PC-9 (cell line): Measurements from ENCODE around the gene ZNF160. TPM values are rescaled to one million over a fixed set of nuclear protein-coding genes. Genes with fewer than 3 reads are reported as not detected.
"Not testable (repeated sequence)": the region's sequence is repeated elsewhere in the genome, so short reads cannot be mapped to it uniquely, and the experiment has no call there.

Experiments
- BruUV-seq: library from RNA; stranded (reverse); fragments of 400-500 nt; replicated peaks from 2 replicates; lab custom pipeline; 2021; lab: Mats Ljungman, UMichigan
- CTCF ChIA-PET: fragments of 300-600 bp; sonication (Branson Sonifier 250); formaldehyde crosslinking; loops from one replicate; lab custom pipeline; 2022; ENCODE audit warnings: antibody characterized with exemption; lab: Charles Lee
- POLR2A ChIA-PET: fragments of 300-600 bp; sonication (Branson Sonifier 250); formaldehyde crosslinking; loops from one replicate; lab custom pipeline; 2022; ENCODE audit warnings: antibody characterized with exemption; ENCODE audit not compliant: unreplicated experiment; lab: Charles Lee
- DNase-seq, 2 experiments: peaks; one replicate each; pipeline versions ENCODE4 v3.0.0 to v3.0.0-alpha.2; 2015 to 2022; ENCODE audit warnings: mixed read lengths in 1 of 2
- H2AFZ ChIP-seq: fragments of 200-600 bp; sonication (generic); 2 replicates; pipeline ENCODE4 v1.8.1; 2017; ENCODE audit warnings: antibody characterized with exemption
- H3F3A ChIP-seq: fragments of 200-600 bp; sonication (generic); 2 replicates; pipeline ENCODE4 v1.8.1; 2017; ENCODE audit warnings: antibody characterized with exemption, mild to moderate bottlenecking, low read depth; ENCODE audit not compliant: insufficient read depth
- H3K27ac ChIP-seq: fragments of 200-600 bp; sonication (generic); 2 replicates; pipeline ENCODE4 v1.6.1; 2016; ENCODE audit warnings: mixed run types
- H3K27me3 ChIP-seq: fragments of 200-600 bp; sonication (generic); 2 replicates; pipeline ENCODE4 v1.6.1; 2016; ENCODE audit warnings: low read depth, mixed run types; ENCODE audit not compliant: insufficient read depth
- H3K36me3 ChIP-seq: fragments of 200-600 bp; sonication (generic); 2 replicates; pipeline ENCODE4 v1.6.1; 2016; ENCODE audit warnings: low read depth, mixed run types
- H3K4me1 ChIP-seq: fragments of 200-600 bp; sonication (generic); replicated peaks from 2 replicates; pipeline ENCODE4 v1.6.1; 2016; ENCODE audit warnings: mixed run types; ENCODE audit not compliant: insufficient read depth
- H3K4me2 ChIP-seq: fragments of 200-600 bp; sonication (generic); 2 replicates; pipeline ENCODE4 v1.6.1; 2017; ENCODE audit warnings: mixed run types
- H3K4me3 ChIP-seq: fragments of 200-600 bp; sonication (generic); 2 replicates; pipeline ENCODE4 v1.6.1; 2016; ENCODE audit warnings: mixed run types
- H3K79me2 ChIP-seq: fragments of 200-600 bp; sonication (generic); 2 replicates; pipeline ENCODE4 v1.6.1; 2017; ENCODE audit warnings: low read depth, mixed run types
- H3K9me2 ChIP-seq: fragments of 200-600 bp; sonication (generic); 2 replicates; pipeline ENCODE4 v1.8.1; 2017; ENCODE audit warnings: mild to moderate bottlenecking; ENCODE audit not compliant: insufficient read depth
- H3K9me3 ChIP-seq: fragments of 200-600 bp; sonication (generic); 2 replicates; pipeline ENCODE4 v1.8.1; 2016; ENCODE audit warnings: low read depth; ENCODE audit not compliant: insufficient read depth
- H4K20me1 ChIP-seq: fragments of 200-600 bp; sonication (generic); 2 replicates; pipeline ENCODE4 v1.8.1; 2017; ENCODE audit not compliant: insufficient read depth
- EZH2 ChIP-seq: fragments of 200-600 bp; sonication (generic); IDR thresholded peaks from 2 replicates; pipeline ENCODE4 v1.8.0; 2017; ENCODE audit warnings: antibody characterized with exemption, low read depth
- intact Hi-C: fragments of 100-400 bp; cut with micrococcal nuclease; formaldehyde crosslinking; loops from one replicate; pipeline ENCODE4 v1.10.0; 2022; ENCODE audit not compliant: unreplicated experiment
- total RNA-seq: library from RNA; stranded (reverse); gene quantifications from 2 replicates; pipeline ENCODE4 v1.2.3, GENCODE V29; 2021
- TF ChIP-seq, protein P1 (sequence below): fragments of 200-600 bp; sonication (generic); conservative IDR thresholded peaks from 2 replicates; pipeline ENCODE4 v1.6.1; 2017; ENCODE audit warnings: mixed run types, antibody characterized with exemption, mild to moderate bottlenecking, moderate library complexity

The ZNF160 gene
- total RNA-seq, 1 experiment from 2014 or later: 27.4 TPM

DNA sequence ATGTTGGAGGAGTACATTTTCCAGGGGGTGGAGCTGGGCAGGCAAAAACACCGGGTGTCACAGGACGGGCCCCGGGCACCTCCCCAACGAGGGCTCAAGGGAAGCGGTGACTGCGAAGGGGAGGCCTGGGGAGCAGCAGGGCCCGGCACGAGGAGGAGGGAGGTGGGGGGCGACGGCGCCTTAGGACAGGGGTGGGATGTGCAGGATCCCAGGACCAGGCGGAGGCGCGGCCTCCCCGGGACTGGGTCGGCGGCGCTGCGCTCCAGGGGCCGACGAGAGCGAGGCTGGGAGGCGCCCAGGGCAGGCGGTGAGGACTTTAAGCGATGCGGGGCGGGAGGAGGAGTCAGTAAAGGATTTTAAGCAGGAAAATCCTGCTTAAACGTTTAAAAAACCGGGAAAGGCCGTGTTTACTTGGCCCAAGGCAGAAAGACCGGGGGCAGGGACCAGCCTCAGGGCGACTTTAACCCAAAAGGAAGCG, 427 bp downstream of the ZNF160 start:
- Histone ChIP-seq H4K20me1 (peaks cover 20% of the 10 kb centered on the region), H3K79me2 (peaks cover 41% of the 10 kb centered on the region), H3K27me3 (no peaks in the 10 kb centered on the region), H3K36me3 (peaks cover 12% of the 10 kb centered on the region), H3K4me2 (peak overlapping the region; percentile 99), H3K9me3 (0 out of 2 replicates have a peak, but pooled peaks cover 4% of the 10 kb centered on the region), H3K4me3 (peak overlapping the region; percentile 94), H3F3A (peaks cover 8% of the 10 kb centered on the region; the same call in 1 of the 2 replicates), H3K9me2 (no peaks in the 10 kb centered on the region), H3K4me1 (peaks cover 12% of the 10 kb centered on the region), H2AFZ (peak overlapping the region; percentile 95), H3K27ac (peak overlapping the region; percentile 60)
- TF ChIP-seq EZH2: no peak
- TF ChIP-seq, protein P1, sequence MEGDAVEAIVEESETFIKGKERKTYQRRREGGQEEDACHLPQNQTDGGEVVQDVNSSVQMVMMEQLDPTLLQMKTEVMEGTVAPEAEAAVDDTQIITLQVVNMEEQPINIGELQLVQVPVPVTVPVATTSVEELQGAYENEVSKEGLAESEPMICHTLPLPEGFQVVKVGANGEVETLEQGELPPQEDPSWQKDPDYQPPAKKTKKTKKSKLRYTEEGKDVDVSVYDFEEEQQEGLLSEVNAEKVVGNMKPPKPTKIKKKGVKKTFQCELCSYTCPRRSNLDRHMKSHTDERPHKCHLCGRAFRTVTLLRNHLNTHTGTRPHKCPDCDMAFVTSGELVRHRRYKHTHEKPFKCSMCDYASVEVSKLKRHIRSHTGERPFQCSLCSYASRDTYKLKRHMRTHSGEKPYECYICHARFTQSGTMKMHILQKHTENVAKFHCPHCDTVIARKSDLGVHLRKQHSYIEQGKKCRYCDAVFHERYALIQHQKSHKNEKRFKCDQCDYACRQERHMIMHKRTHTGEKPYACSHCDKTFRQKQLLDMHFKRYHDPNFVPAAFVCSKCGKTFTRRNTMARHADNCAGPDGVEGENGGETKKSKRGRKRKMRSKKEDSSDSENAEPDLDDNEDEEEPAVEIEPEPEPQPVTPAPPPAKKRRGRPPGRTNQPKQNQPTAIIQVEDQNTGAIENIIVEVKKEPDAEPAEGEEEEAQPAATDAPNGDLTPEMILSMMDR: no peak
- ChIA-PET POLR2A (interaction anchor here (0.7 kb wide), 1 partner anchor 232 kb away, joined by 3 read pairs; no protein-coding TSS in a partner anchor), CTCF (no interaction called here)
- intact Hi-C loops: loop anchor here (1.0 kb wide), 2 partner anchors 95 to 109 kb away; no protein-coding TSS in a partner anchor
- peak; percentile 36 to 38 for DNase-seq
- BruUV-seq: TSS peak; percentile 83

DNA sequence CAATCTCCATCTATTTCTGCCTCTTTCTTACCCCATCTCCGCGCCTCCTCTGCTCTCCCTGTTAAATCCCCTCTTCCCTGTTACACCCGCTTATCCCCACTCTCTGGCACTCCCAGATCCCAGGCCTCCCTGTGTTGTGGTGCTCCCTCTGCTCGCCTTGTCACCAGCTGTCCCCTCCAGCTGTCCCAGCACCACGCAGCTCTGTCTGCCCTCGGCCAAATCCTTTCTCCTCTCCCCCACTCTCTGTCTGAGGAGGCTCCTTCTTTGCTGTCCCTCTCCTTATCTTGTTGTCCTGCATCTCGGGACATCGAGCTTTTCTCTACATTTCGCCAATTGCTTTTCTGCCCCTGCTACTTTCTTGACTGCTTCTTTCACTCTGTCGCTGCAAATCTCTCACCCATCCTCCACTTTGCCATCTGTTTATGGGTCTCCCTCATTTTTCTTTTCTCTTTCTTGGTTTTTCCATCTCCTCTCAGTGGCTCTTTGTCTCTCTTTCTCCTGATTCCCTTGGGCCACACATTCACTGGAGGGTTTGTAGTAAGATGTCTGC, 941 bp downstream of the ZNF160 start:
- no peaks in the 10 kb centered on the region for H3K9me2 ChIP-seq
- no peaks in the 10 kb centered on the region for H3K27me3 ChIP-seq
- peak in 1 of 2 experiments; percentile 3 for DNase-seq
- BruUV-seq: no TSS peak
- H4K20me1 ChIP-seq: peaks cover 20% of the 10 kb centered on the region
- 0 out of 2 replicates have a peak, but pooled peaks cover 4% of the 10 kb centered on the region for H3K9me3 ChIP-seq
- H3K4me2 ChIP-seq: peak overlapping the region; percentile 99
- H3F3A ChIP-seq: peaks cover 8% of the 10 kb centered on the region; the same call in 1 of the 2 replicates
- ChIA-PET POLR2A (interaction anchor here (0.5 to 0.7 kb wide), 2 partner anchors 160 to 232 kb away, joined by 3 to 5 read pairs; no protein-coding TSS in a partner anchor), CTCF (no interaction called here)
- peaks cover 46% of the 10 kb centered on the region for H3K79me2 ChIP-seq
- peak overlapping the region; percentile 95 for H2AFZ ChIP-seq
- H3K27ac ChIP-seq: no peak overlapping the region
- peak overlapping the region; percentile 94 for H3K4me3 ChIP-seq
- intact Hi-C loops: no loop called here
- peaks cover 12% of the 10 kb centered on the region for H3K4me1 ChIP-seq
- TF ChIP-seq, protein P1: no peak
- no peak for TF ChIP-seq EZH2
- peaks cover 12% of the 10 kb centered on the region for H3K36me3 ChIP-seq

DNA sequence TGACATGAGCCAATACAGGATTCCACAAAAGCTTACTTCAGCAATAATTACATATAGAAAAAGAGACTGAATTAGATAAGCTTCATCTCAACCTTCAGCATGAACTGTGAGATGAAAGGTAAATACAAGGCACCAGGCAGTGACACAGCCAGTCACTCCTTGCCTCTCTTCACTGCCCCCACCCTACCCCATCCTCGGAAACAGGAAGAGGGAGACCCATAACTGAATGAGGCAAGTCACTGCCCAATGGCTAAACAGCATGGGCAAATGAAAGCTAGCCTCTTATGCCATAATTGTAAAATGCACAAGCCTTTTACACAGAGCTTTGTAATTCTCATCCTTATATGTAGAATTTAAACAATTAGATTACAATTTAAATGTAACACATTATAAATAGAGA, 1.7 kb downstream of the ZNF160 start:
- ChIA-PET CTCF (no interaction called here), POLR2A (no interaction called here)
- no peaks in the 10 kb centered on the region for H3K9me2 ChIP-seq
- BruUV-seq: no TSS peak
- intact Hi-C loops: no loop called here
- DNase-seq: no peak
- TF ChIP-seq, protein P1: no peak
- TF ChIP-seq EZH2: no peak
- no peak overlapping the region for H2AFZ ChIP-seq
- peaks cover 46% of the 10 kb centered on the region for H3K79me2 ChIP-seq
- H3K4me1 ChIP-seq: peaks cover 12% of the 10 kb centered on the region
- no peaks in the 10 kb centered on the region for H3K27me3 ChIP-seq
- H3K4me3 ChIP-seq: peak overlapping the region; percentile 94; the same call in 1 of the 2 replicates
- H3K27ac ChIP-seq: no peak overlapping the region
- peak overlapping the region; percentile 99 for H3K4me2 ChIP-seq
- peaks cover 20% of the 10 kb centered on the region for H4K20me1 ChIP-seq
- H3K9me3 ChIP-seq: 0 out of 2 replicates have a peak, but pooled peaks cover 4% of the 10 kb centered on the region
- H3F3A ChIP-seq: peaks cover 8% of the 10 kb centered on the region; the same call in 1 of the 2 replicates
- H3K36me3 ChIP-seq: peaks cover 12% of the 10 kb centered on the region

DNA sequence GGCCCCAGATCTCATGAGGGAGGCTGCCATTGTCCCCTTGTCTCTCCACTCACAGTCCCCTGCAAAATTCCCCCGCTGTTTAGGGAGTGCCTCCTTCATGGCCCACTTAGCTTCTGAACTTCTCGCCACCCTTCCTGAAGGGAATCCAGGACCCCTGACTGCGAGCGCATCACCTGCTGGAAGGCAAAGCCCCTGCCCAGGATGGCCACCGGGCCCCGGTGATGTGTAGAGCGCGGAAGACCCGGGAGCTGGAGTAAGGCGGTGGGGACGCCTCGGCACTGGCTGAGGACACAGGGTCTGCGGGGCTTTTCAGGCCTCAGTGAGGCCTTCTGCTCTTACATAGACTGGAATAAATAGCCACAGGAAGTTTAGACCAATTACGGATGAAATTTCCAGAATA, 4.7 kb downstream of the ZNF160 start:
- Histone ChIP-seq H4K20me1 (peaks cover 23% of the 10 kb centered on the region), H3K79me2 (peaks cover 56% of the 10 kb centered on the region), H3K4me1 (peaks cover 12% of the 10 kb centered on the region), H3K36me3 (peaks cover 30% of the 10 kb centered on the region)
- DNase-seq, H3K27ac ChIP-seq, H3K4me3 ChIP-seq, H3K27me3 ChIP-seq, H3K4me2 ChIP-seq, BruUV-seq, H3K9me2 ChIP-seq, POLR2A ChIA-PET, CTCF ChIA-PET, H3F3A ChIP-seq, intact Hi-C loops, H2AFZ ChIP-seq, H3K9me3 ChIP-seq: not testable (repeated sequence)

DNA sequence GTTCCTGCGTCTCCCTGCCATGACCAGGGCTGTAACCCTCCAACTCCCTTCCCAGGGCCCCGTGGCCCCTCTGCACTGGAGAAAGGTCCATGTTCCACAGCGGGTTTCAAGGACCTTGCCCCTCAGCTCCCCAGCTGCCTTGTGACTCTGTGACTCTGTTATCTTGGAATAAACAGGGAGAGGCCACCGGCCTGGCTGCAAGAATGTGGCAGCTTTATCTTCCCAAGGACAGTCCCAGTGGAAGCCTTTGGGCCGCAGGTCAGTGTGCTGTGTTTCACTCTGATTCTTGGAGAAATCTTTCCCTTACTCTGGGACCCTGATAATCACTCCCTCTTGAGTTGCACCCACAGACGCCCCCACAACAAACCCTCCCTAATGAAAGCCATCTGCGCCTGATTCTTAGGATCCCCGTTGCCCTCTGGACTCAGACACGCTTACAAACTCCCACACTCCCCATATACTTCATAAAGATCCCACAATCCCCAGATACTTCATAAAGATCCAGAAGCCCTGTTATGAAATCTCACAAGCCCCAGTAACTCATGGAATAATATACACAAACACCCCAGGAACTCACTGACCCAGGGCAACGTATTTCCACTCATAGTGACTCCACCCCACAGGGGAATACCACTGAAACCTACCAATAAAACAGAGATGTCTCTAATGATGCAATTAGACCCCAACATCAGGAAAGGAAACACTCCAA, 6.1 kb downstream of the ZNF160 start:
- Histone ChIP-seq H4K20me1 (peaks cover 22% of the 10 kb centered on the region), H3K36me3 (peaks cover 35% of the 10 kb centered on the region), H3K79me2 (peaks cover 49% of the 10 kb centered on the region)
- H3K4me3 ChIP-seq, H3K9me3 ChIP-seq, H3K27me3 ChIP-seq, POLR2A ChIA-PET, DNase-seq, H3F3A ChIP-seq, H3K4me1 ChIP-seq, H3K9me2 ChIP-seq, BruUV-seq, CTCF ChIA-PET, H3K4me2 ChIP-seq, H2AFZ ChIP-seq, intact Hi-C loops, H3K27ac ChIP-seq: not testable (repeated sequence)
